Brain pericyte (primary cell): ENCODE data around the gene SLC22A7.

ENCODE experiments used
- DNase-seq: peaks from one replicate; pipeline ENCODE4 v3.0.0-alpha.2; 2012; ENCODE audit warnings: low read depth, low spot score

Gene SLC22A7

GRCh38 chr6:43267619-43268354 is 30.3 kb upstream of the SLC22A7 start:
- no peak for DNase-seq

GRCh38 chr6:43268355-43268700 is 29.7 kb upstream of the SLC22A7 start:
- DNase-seq = no peak

DNA sequence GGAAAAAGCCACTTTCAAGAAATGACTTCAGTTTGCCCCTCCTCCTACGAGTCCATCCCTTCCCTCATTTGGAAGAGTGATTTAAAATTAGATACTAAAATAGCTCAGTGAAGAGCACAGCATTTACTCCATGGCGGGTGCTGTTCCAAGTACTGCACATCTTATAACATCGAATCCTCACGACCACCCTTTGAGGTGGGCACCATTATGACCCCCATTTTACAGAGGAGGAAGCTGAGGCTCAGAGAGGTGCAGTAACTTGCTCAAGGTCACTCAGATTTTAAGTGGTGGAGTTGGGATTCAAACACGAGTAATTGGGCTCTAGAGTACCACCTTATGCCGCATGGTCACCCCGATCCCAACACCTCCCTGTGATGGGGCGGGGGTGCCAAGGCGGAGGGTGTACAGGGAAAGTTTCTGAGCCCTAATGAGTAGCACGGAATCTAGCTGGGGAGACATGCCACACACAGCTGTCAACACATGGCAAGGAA is 29.2 kb upstream of the SLC22A7 start:
- DNase-seq = no peak

GRCh38 chr6:43269273-43270007 is 28.6 kb upstream of the SLC22A7 start:
- no peak for DNase-seq

- DNase-seq = no peak
Observed at GRCh38 chr6:43271103-43271815, 26.8 kb upstream of the SLC22A7 start.

DNA sequence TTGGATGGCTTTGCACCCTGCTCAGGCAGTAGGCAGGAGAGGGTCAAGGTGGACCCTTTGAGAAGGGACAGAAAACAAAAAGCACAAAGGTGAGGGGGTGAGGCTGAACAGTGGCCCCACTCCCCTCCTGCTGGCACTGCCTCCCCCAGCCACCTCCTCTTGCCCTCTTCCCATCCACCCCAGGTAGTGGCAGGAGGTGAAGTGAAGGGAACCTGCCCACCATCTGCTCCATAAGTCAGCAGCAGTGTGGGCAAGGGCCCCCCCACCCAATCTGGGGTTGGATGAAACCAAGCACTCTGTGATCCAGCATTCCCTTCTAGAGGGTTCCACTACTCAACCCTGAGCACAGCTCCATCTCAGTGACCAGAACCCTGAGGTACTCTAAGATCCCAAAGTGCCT is 26.1 kb upstream of the SLC22A7 start:
- no peak for DNase-seq

GRCh38 chr6:43273707-43274106 is 24.4 kb upstream of the SLC22A7 start:
- no peak for DNase-seq

DNA sequence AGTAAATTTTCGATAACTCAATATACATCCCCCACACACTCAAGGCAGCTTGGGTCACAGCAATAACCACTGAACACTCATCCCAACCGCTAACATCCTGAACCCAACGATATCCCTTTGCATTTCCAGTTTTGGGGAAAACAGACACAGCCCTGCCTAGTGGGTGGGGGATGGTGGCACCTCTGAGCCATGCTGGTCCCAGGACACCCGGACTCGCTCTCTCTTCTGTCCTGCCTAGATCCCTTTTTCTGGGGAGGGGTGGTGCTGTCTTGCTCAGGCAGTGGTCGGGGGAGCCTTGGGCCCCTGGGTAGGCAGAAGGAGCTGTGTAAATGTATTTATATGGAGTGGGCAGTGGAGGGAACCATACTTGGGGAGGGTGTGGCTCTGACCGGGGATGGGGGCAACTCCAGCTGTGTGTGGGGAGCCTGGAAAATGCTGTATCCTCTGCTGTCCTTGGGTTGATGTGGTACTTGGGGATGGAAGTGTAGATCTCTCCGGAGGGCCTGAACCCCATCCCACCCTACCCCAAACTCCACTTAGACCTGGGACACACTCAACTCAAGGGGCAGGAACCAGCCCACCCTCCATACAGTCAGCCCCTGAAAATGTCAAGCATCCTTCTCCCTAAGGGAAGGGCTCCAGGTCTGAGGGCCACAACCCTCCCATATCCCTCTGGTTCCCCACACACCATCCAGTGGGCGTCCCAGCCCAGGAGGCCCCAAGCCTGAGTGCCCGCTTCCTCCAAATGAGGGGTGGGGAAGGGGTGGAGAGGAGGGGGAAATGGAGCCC is 23.7 kb upstream of the SLC22A7 start:
- DNase-seq = no peak

DNA sequence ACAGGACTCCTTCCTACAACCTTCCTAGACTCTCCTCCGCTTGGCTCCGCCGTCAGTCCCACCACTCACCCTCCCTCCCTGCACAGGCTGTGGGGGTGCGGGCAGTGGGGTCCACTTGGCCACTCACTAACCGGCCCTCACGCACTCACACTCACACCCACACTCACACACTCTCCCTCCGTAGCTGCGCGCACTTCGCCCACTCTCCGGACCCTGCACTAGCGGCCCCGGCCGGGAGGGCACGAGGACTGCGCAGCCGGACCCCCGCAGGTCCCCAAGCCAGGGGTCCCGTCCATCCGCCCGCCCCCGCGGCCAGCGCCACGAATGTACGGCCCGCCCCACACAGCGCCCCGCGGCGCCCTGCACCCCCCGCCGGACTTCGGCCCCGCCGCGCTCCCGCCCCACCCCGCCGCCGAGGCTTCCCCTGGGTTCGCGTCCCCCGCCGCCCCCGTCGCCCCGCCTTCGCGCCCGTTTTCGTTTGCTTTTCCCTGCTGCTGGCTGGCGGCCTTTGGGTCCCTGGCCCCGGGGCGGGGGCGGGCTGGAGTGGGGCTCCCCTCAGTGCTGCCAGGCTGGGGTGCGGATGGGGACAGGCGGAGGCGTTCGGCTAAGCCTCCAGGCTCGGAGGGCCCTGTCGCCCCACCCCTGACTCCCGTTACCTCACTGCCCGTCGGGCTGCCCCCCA is 23.0 kb upstream of the SLC22A7 start:
- DNase-seq = no peak

DNA sequence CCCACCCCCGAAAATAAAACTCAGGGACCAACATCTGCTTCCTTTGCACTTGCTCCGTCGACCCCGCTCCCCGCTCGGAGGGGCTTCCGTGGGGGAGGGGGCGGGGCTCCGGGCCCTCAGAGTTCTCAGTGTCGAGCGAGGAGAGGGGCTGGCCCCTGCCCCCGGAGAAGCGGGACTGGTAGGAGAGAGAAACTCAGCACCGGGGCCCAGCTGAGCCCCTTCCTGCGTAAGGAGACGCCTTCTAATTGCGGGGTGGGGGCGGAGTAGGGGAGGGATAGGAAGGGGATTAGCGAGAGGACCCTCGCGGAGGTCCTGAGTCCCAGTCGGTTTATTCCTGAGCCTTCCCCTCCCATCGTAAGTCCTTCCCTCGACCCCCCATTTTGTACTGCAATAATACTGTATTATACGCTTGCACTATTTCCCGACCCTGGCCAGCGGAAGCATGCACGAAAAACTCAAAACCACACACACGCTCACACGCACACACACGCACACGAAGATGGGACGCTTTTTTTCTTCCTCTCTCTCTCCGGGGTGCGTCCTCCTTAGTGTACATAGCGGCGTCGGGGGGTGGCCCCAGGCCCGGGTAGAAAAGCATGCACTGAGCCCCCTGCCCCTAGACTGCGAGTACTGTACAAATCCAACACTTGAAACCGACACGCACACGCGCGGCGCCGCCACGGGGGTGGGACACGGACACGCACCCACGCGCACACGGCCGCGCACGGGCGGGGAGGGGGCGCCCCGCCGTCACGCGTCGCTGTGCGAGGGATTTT is 22.1 kb upstream of the SLC22A7 start:
- DNase-seq = no peak

- DNase-seq = no peak
Observed at GRCh38 chr6:43276577-43277305, 21.3 kb upstream of the SLC22A7 start.

GRCh38 chr6:43277306-43277642 is 20.8 kb upstream of the SLC22A7 start:
- no peak for DNase-seq

DNA sequence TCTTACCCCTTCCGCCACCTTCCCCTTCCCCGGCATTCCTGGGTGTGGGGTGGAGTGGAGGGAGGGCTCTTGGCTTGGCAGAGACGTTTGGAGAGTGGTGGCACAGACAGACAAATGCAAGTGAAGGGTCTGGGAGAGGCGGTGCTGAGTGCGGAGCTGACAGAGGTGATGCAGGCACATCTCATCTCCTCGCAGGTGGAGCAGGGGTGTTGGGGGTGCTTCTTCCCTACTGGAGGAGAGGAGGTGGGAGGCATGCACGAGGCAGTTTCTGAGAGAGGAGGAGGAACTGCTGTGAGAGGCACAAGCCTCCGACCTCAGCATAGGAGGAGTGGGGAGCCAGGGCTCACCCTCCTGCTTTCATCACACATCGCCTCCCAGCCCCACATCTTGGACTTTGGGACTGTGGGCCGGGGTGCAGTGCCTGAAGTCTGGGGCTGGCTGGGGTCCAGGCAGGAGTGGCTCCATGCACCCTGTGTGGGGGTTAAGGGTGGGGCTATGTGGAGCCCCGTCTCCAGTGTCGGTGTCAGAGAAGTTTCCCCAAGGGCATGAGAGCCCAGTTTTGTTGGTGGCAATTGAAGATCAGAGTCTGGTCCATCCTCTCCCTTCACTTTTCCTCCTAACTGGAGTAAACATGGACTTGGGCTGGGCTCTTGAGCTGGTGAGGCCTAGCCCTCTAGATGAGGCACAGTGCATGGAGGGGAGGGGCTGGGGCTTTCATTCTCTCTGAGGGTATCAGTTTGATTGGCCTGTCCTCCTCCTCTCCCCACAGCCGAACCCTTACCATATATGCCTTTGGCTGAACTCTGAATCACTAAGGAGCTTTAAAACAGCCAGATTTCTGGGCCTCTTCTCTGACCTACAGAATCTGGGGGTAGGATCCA is 20.2 kb upstream of the SLC22A7 start:
- DNase-seq = no peak

DNA sequence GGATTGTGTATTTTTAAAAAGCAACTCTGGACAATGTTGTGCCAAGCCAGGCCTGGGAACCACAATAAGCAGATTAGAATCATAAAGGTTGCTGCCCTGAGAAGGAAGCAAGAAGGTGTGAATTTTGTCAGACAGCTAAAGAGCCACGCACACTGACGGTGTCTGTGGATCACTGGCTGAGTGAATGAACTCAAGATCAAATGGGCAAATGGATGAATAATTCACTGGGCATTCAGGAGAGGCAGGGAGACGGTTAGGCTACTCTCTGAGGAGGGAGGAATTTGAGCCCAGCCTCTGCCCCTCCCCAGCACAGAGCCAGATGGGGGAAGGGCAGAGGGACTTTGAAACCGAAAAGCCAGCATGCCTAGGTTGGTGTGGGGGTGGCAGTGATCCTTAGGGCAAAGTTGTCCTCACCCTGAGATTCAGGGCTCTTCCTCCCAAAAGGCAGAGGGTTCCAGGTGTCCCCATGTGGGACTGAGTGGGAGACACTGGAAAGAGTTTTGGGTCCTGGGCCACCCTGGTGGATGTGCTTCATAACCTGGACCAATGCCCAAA is 19.5 kb upstream of the SLC22A7 start:
- no peak for DNase-seq

DNA sequence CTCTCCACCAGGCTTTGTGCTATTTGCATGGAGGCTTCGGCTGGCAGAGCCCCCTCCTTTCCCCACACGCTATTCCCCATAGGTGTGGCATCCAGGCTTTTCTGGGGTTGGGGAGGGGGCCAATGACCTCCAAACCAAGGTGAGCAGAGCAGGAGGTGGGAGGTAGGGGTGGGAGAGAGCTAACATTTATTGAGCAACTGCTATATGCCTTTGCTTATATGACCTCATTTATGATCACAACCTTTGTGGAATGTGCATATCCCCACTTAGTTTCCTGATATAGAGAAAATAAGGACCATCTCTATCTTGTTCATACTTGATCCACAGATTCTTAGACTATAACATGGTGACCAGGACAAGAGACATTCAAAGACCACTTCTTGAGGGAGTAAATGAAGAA is 17.8 kb upstream of the SLC22A7 start:
- DNase-seq = no peak

- no peak for DNase-seq
Observed at GRCh38 chr6:43282060-43282459, 16.0 kb upstream of the SLC22A7 start.

- no peak for DNase-seq
Observed at GRCh38 chr6:43282636-43283513, 15.2 kb upstream of the SLC22A7 start.

DNA sequence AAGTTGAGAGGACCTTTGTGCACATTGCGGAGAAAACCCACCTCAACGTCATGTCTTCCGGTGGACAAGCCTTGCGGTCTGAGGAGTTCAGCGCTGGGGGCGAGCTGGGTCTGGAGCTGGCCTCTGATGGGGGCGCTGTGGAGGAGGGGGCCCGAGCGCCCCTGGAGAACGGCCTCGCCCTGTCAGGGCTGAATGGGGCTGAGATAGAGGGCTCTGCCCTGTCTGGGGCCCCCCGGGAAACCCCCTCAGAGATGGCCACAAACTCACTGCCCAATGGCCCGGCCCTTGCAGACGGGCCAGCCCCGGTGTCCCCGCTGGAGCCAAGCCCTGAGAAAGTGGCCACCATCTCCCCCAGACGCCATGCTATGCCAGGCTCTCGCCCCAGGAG is 14.6 kb upstream of the SLC22A7 start:
- DNase-seq = no peak
